Muscle of leg (tissue), 11 donors: Measurements from ENCODE around the gene APOC3. TPM values are rescaled to one million over a fixed set of nuclear protein-coding genes. Genes with fewer than 3 reads are reported as not detected.

Experiments
- DNase-seq: peaks from one replicate; pipeline ENCODE4 v3.0.0; 2013
- H3K27ac ChIP-seq: one replicate; pipeline ENCODE4 v1.5.1; 2013; ENCODE audit warnings: mild to moderate bottlenecking, low read length, control low read depth
- H3K27me3 ChIP-seq: one replicate; pipeline ENCODE4 v1.6.1; 2013; ENCODE audit warnings: low read length; ENCODE audit not compliant: control insufficient read depth, insufficient read depth
- H3K36me3 ChIP-seq: one replicate; pipeline ENCODE4 v1.6.1; 2013; ENCODE audit warnings: low read length; ENCODE audit not compliant: control insufficient read depth, insufficient read depth
- H3K4me1 ChIP-seq: one replicate; pipeline ENCODE4 v1.6.1; 2013; ENCODE audit warnings: low read length; ENCODE audit not compliant: control insufficient read depth, insufficient read depth
- H3K4me3 ChIP-seq: one replicate; pipeline ENCODE4 v1.5.1; 2013; ENCODE audit warnings: low read length, control low read depth
- H3K9me3 ChIP-seq: replicated peaks from 2 replicates; pipeline ENCODE4 v1.6.1; 2013; ENCODE audit warnings: low read depth, low read length; ENCODE audit not compliant: control insufficient read depth
- WGBS: methylation state at CpG from one replicate; pipeline ENCODE4 v1.1.5; 2013; ENCODE audit warnings: missing lambda C conversion rate; ENCODE audit not compliant: insufficient coverage; 5-methylcytosine and 5-hydroxymethylcytosine counted together
- polyA plus RNA-seq, 8 donors: library from polyadenylated mRNA; unstranded; fragments of 120-200 nt; gene quantifications; one replicate each; pipeline versions ENCODE4 v1.2.1 to v1.2.3, GENCODE V29; 2013; ENCODE audit warnings: inconsistent platforms in 1 of 8, low replicate concordance in 1 of 8; ENCODE audit not compliant: insufficient read length in 8 of 8, insufficient read depth in 1 of 8
- total RNA-seq: library from RNA; stranded (reverse); fragments of 120-200 nt; gene quantifications from one replicate; pipeline ENCODE4 v1.2.4, GENCODE V29; 2013

Gene APOC3
- total and polyA plus RNA-seq, 9 donors: 0.40 to 36.6 (median 2.6) TPM; not detected in 3

- Histone ChIP-seq H3K9me3 (no peaks in the 10 kb centered on the region), H3K4me3 (no peak within 1 kb of the TSS), H3K36me3 (no peaks in the 10 kb centered on the region), H3K27ac (no peak within 1 kb of the TSS), H3K4me1 (peaks cover 19% of the 10 kb centered on the region), H3K27me3 (no peaks in the 10 kb centered on the region)
- 74% methylated on average over 9 of the region's 19 CpGs for WGBS
- no peak for DNase-seq
Observed at GRCh38 chr11:116837231-116838091, 7.8 kb downstream of the APOC3 start, which contains the start of gene APOA1. Gene APOA1, minus strand, starts transcription at chr11:116837622. Its CDS starts 235 bp downstream, at chr11:116837387.

DNA sequence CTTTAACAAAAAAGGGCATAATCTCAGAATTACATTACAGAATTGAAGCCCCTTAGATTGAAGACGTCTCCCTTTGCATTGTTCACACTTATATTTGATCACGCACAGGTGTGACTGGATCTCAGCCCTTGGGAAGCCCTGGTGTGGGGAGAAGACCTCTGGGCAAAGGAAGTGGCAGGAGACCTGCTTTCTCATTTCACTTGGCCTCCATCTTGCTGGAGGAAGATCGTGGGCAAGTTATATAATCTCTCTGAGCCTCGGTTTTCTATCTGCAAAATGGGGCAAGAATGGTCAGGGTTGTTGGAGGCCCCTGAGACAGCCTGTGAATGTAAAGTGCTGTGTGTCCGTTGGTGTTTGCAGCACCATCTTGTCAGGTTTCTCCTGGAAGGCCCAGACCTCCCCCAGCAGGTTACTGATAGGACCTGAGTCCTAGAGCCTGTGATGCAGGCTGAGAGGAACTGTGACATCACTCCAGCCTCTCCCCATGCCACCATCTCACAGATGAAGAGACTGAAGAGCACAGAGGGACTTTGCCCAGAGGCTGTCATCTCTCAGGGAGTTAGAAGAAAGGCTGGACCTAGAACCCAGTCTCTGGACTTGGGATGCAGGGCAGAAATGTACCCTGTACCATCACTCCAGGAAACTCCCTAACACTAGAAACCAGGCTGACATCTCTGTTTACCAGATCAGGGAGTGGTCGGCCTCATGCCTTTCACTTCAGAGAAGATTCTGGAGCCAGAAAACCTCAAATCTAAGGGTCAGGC, 8.8 kb downstream of the APOC3 start:
- WGBS: 50% methylated on average over 2 of the region's 6 CpGs
- Histone ChIP-seq H3K4me3 (no peak overlapping the region), H3K9me3 (no peaks in the 10 kb centered on the region), H3K27ac (no peak overlapping the region), H3K4me1 (peaks cover 19% of the 10 kb centered on the region), H3K27me3 (no peaks in the 10 kb centered on the region), H3K36me3 (peaks cover 8% of the 10 kb centered on the region)
- DNase-seq: no peak

DNA sequence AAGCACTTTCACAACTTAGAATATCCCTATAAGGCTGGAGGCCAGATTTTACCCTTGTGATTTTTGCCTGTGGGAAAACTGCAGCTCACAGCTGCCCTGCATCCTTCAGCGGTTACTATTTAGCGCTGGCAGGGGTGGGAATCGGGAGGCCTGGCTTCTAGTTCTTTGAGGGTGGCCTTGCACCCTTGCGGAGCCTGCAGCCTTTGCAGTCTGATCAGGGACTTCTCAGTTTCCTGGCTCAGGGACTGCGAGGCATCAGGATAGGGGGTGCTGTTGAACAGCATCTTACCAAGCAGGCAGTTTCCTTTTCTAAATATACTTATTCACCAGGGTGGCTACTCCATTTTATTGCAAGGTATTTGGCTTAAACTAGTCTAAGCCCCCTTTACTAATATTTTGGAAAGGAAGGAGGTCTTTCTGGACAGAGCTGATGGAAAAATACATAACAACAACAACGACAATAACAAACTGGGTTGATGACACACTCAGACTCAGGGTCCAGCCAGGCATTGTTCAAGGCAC, 10.6 kb downstream of the APOC3 start:
- H3K4me1 ChIP-seq: peaks cover 12% of the 10 kb centered on the region
- WGBS: 49% methylated on average over 4 of the region's 6 CpGs
- no peak overlapping the region for H3K27ac ChIP-seq
- no peaks in the 10 kb centered on the region for H3K27me3 ChIP-seq
- no peaks in the 10 kb centered on the region for H3K9me3 ChIP-seq
- DNase-seq: no peak
- peaks cover 19% of the 10 kb centered on the region for H3K36me3 ChIP-seq
- no peak overlapping the region for H3K4me3 ChIP-seq

- WGBS: 80% methylated on average over 2 of the region's 9 CpGs
- no peaks in the 10 kb centered on the region for H3K9me3 ChIP-seq
- H3K27ac ChIP-seq: no peak overlapping the region
- peaks cover 24% of the 10 kb centered on the region for H3K36me3 ChIP-seq
- no peak for DNase-seq
- H3K27me3 ChIP-seq: no peaks in the 10 kb centered on the region
- H3K4me1 ChIP-seq: peaks cover 7% of the 10 kb centered on the region
- no peak overlapping the region for H3K4me3 ChIP-seq
Observed at GRCh38 chr11:116840746-116841296, 11.1 kb downstream of the APOC3 start.

DNA sequence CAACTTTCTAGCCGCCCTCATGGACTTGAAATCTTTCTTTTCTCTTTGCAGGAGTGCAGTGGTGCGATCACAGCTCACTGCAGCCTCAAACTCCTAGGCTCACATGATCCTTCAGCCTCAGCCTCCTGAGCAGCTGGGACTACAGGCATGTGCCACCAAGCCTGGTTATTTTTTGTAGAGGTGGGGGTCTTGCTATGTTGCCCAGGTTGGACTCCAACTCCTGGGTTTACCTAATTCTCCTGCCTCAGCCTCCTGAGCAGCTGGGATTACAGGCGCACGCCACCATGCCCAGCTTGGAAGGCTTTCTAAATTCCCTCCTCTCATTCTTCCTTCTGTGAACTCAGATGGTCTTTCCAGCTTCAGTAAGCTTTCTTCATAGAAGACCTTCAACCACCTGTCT, 12.4 kb downstream of the APOC3 start:
- Histone ChIP-seq H3K27ac (no peak overlapping the region), H3K4me1 (no peaks in the 10 kb centered on the region), H3K9me3 (no peaks in the 10 kb centered on the region), H3K4me3 (no peak overlapping the region), H3K36me3 (peaks cover 37% of the 10 kb centered on the region), H3K27me3 (no peaks in the 10 kb centered on the region)
- DNase-seq: no peak
- 89% methylated on average over 3 of the region's 4 CpGs for WGBS

DNA sequence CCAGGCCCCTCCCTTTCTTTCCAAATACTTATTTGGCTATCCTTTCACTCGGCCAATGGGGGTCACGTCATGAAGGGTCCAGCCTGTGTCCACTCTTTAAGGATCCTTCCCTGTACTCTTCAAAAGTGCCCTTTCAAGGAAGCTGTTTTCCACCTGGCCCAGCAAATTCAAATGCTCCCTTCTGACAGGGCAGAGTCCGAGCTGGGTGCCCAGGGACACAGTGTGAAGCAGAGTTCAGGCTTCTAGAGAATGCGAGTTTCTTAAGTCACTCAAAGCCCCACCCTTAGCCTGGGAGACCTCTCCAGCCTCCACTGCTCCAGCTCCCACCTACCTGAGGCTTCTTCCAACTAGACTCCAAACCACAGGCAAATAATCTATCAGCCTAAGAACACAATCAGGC, 13.2 kb downstream of the APOC3 start:
- DNase-seq: no peak
- Histone ChIP-seq H3K36me3 (peaks cover 45% of the 10 kb centered on the region), H3K4me3 (no peak overlapping the region), H3K27me3 (no peaks in the 10 kb centered on the region), H3K27ac (no peak overlapping the region), H3K4me1 (no peaks in the 10 kb centered on the region), H3K9me3 (no peaks in the 10 kb centered on the region)
- WGBS: 71% methylated on average over 4 of the region's 4 CpGs

DNA sequence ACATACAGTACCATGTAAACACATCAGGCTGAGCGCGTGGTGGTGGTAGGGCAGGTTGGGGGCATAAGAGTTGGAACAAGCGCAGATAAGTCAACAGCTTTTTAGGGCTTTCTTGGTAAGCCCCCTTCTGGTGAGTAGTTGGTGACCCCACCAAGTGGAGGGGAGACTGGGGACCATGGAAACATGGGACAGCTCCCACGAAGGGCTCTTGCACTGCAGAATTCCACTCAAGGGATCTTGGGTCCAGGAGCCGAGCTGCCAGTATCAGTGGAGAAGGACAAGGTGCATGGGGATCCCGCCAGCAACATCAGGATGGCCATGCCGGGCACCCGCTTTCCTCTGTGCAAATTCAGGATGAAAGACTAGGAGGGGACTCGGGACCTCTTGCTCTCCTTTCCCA, 14.0 kb downstream of the APOC3 start:
- Histone ChIP-seq H3K4me3 (no peak overlapping the region), H3K36me3 (peaks cover 51% of the 10 kb centered on the region), H3K27ac (no peak overlapping the region), H3K4me1 (no peaks in the 10 kb centered on the region), H3K9me3 (no peaks in the 10 kb centered on the region), H3K27me3 (no peaks in the 10 kb centered on the region)
- no peak for DNase-seq
- 94% methylated on average over 4 of the region's 9 CpGs for WGBS

DNA sequence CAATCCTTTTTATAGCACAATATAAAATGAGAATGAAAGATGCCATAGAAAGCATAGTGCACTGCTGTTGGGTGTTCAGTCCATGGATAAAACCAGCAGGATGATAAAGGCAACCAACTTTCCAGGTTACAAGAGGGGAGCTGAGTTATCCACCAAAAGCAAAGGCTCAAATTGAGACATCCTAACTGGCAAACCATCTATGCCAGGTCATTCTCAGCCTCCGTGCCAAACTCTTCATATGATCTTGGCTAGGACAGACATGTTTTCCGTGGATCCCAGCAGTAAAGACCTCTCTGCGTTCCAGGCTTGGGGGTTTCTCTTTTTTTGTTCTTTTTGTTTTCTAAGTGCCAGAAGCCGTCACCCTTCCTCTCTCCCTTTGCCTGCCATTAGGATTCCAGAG, 15.0 kb downstream of the APOC3 start:
- Histone ChIP-seq H3K27me3 (no peaks in the 10 kb centered on the region), H3K36me3 (peaks cover 62% of the 10 kb centered on the region), H3K27ac (no peak overlapping the region), H3K4me3 (no peak overlapping the region), H3K9me3 (no peaks in the 10 kb centered on the region), H3K4me1 (no peaks in the 10 kb centered on the region)
- no peak for DNase-seq
- 79% methylated on average over 2 of the region's 4 CpGs for WGBS

DNA sequence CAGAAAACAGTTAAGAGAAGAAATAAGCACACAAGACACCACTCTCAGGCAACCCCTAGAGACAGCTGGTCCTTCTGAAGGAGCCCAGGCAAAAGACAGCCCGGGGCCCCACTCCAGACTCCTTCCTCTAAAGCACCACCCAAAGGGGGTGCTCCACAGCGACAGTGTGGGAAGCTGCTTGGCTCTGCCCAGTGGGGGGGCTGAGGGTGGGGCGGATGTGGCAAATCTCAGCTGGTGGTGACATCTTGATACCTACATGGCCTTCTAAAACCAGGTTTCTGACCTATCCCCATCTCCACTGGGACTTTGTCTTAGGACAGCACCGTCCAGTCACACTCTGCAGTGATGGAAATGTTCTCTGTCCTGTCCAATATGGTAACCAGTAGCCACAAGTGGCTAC, 17.9 kb downstream of the APOC3 start:
- no peak overlapping the region for H3K4me3 ChIP-seq
- H3K4me1 ChIP-seq: peaks cover 8% of the 10 kb centered on the region
- H3K27me3 ChIP-seq: no peaks in the 10 kb centered on the region
- WGBS: 89% methylated on average over 3 of the region's 4 CpGs
- DNase-seq: no peak
- no peaks in the 10 kb centered on the region for H3K9me3 ChIP-seq
- H3K36me3 ChIP-seq: peaks cover 70% of the 10 kb centered on the region
- no peak overlapping the region for H3K27ac ChIP-seq

DNA sequence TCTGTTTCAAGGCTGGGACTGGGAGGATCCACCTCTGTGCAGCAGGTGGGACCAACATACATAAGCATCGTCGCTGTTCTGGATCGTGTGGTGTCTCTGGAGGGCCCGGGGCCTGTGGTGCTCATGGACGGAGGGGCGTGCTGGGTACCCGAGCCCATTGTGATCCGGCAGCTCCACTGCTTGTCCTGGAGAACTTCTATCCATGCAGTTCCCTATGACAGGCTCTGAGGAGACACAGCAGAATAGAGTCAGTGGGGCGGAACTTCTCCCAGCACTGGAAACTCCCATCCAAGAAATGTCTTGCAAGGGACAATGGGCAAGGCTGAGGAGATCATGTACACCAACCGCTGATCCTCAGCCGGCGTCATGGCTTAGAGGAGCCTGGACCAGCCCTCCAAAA, 19.4 kb downstream of the APOC3 start:
- Histone ChIP-seq H3K27ac (no peak overlapping the region), H3K36me3 (peaks cover 66% of the 10 kb centered on the region), H3K4me1 (peaks cover 10% of the 10 kb centered on the region), H3K9me3 (no peaks in the 10 kb centered on the region), H3K4me3 (no peak overlapping the region), H3K27me3 (no peaks in the 10 kb centered on the region)
- no peak for DNase-seq
- WGBS: 95% methylated on average over 12 of the region's 12 CpGs
